K562 (cell line): ENCODE measurements around the gene POR.

Source experiments
- TRIM24 ChIP-seq, 2 experiments: fragments of 450-650 bp; IDR thresholded peaks; 2 replicates each; pipeline ENCODE4 v1.6.1; 2016
- ZBTB2 ChIP-seq: fragments of 450-650 bp; IDR thresholded peaks from 2 replicates; pipeline ENCODE4 v1.6.1; 2016; ENCODE audit warnings: antibody characterized with exemption
- TF ChIP-seq, protein P1 (sequence below): fragments of 450-650 bp; conservative IDR thresholded peaks from 2 replicates; pipeline ENCODE4 v1.6.1; 2016; ENCODE audit warnings: missing genetic modification characterization, low read depth, mild to moderate bottlenecking, missing compliant biosample characterization, moderate library complexity

GRCh38 chr7:75892634-75893272, 22.2 kb upstream of the POR start:
- TF ChIP-seq, protein P1, sequence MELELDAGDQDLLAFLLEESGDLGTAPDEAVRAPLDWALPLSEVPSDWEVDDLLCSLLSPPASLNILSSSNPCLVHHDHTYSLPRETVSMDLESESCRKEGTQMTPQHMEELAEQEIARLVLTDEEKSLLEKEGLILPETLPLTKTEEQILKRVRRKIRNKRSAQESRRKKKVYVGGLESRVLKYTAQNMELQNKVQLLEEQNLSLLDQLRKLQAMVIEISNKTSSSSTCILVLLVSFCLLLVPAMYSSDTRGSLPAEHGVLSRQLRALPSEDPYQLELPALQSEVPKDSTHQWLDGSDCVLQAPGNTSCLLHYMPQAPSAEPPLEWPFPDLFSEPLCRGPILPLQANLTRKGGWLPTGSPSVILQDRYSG (tag) = no peak
- TF ChIP-seq TRIM24 (IDR thresholded peaks at IDR 0.05) = no peak
- no peak for TF ChIP-seq ZBTB2
